ENCODE results near the gene SNPH.
"Not testable (repeated sequence)": the region's sequence is repeated elsewhere in the genome, so short reads cannot be mapped to it uniquely, and the experiment has no call there.

DNA sequence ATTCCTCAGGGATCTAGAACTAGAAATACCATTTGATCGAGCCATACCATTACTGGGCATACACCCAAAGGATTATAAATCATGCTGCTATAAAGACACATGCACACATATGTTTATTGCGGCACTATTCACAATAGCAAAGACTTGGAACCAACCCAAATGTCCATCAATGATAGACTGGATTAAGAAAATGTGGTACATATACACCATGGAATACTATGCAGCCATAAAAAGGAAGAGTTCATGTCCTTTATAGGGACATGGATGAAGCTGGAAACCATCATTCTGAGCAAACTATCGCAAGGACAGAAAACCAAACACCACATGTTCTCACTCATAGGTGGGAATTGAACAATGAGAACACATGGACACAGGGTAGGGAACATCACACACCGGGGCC, 43.3 kb upstream of the SNPH start:
- TF ChIP-seq, protein P1, sequence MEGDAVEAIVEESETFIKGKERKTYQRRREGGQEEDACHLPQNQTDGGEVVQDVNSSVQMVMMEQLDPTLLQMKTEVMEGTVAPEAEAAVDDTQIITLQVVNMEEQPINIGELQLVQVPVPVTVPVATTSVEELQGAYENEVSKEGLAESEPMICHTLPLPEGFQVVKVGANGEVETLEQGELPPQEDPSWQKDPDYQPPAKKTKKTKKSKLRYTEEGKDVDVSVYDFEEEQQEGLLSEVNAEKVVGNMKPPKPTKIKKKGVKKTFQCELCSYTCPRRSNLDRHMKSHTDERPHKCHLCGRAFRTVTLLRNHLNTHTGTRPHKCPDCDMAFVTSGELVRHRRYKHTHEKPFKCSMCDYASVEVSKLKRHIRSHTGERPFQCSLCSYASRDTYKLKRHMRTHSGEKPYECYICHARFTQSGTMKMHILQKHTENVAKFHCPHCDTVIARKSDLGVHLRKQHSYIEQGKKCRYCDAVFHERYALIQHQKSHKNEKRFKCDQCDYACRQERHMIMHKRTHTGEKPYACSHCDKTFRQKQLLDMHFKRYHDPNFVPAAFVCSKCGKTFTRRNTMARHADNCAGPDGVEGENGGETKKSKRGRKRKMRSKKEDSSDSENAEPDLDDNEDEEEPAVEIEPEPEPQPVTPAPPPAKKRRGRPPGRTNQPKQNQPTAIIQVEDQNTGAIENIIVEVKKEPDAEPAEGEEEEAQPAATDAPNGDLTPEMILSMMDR (IDR thresholded peaks at IDR 0.05) = not testable (repeated sequence)
- not testable (repeated sequence) for TF ChIP-seq POLR2A (IDR thresholded peaks at IDR 0.05)
